Keratinocyte (primary cell): ENCODE results near the gene GJC1. TPM values are rescaled to one million over a fixed set of nuclear protein-coding genes. Genes with fewer than 3 reads are reported as not detected.

Source experiments
- DNase-seq: peaks from one replicate; pipeline ENCODE4 v3.0.0-alpha.2; 2011; ENCODE audit warnings: low read depth, missing footprints, low spot score
- FAIRE-seq: peaks from 2 replicates; lab custom pipeline; 2011; peaks lifted over from hg19 to GRCh38; lab: Jason Lieb, UNC
- H2AFZ ChIP-seq: 2 replicates; pipeline ENCODE4 v1.6.0; 2012; ENCODE audit warnings: low read length, control low read depth, inconsistent platforms; ENCODE audit not compliant: control insufficient read depth
- H3K27ac ChIP-seq: 2 replicates; pipeline ENCODE4 v1.5.1; 2011; ENCODE audit warnings: low read length; ENCODE audit not compliant: control insufficient read depth, insufficient read depth
- H3K27me3 ChIP-seq: 3 replicates; pipeline ENCODE4 v1.6.0; 2011; ENCODE audit warnings: low read length; ENCODE audit not compliant: control insufficient read depth, insufficient read depth; ENCODE audit errors: extremely low read depth
- H3K36me3 ChIP-seq, 2 experiments: 2 replicates in 1 of 2; 3 replicates in 1 of 2; pipeline ENCODE4 v1.5.1; 2011; ENCODE audit warnings: low read length in 2 of 2, mild to moderate bottlenecking in 1 of 2; ENCODE audit not compliant: control insufficient read depth in 2 of 2, insufficient read depth in 2 of 2; ENCODE audit errors: extremely low read depth in 1 of 2
- H3K4me1 ChIP-seq: 3 replicates; pipeline ENCODE4 v1.5.1; 2011; ENCODE audit warnings: low read length; ENCODE audit not compliant: control insufficient read depth, insufficient read depth; ENCODE audit errors: extremely low read depth
- H3K4me2 ChIP-seq: 3 replicates; pipeline ENCODE4 v1.6.0; 2011; ENCODE audit warnings: low read depth, low read length; ENCODE audit not compliant: control insufficient read depth, insufficient read depth; ENCODE audit errors: extremely low read depth
- H3K4me3 ChIP-seq, 3 experiments: fragments of 200-600 bp in 1 of 3; sonication (generic) in 1 of 3; 2 replicates in 2 of 3; 3 replicates in 1 of 3; pipeline ENCODE4 v1.5.1; 2011 to 2016; ENCODE audit warnings: low read length in 3 of 3, mild to moderate bottlenecking in 3 of 3, control low read depth in 2 of 3, inconsistent platforms in 1 of 3, low read depth in 1 of 3, mixed read lengths in 1 of 3, mixed run types in 1 of 3, moderate library complexity in 1 of 3; ENCODE audit not compliant: control insufficient read depth in 2 of 3, insufficient read depth in 2 of 3; ENCODE audit errors: extremely low read depth in 1 of 3
- H3K79me2 ChIP-seq: 2 replicates; pipeline ENCODE4 v1.6.0; 2012; ENCODE audit warnings: low read length; ENCODE audit not compliant: control insufficient read depth, insufficient read depth
- H3K9ac ChIP-seq: 3 replicates; pipeline ENCODE4 v1.6.0; 2011; ENCODE audit warnings: low read length; ENCODE audit not compliant: control insufficient read depth, insufficient read depth; ENCODE audit errors: extremely low read depth
- H3K9me1 ChIP-seq: 3 replicates; pipeline ENCODE4 v1.6.0; 2011; ENCODE audit warnings: low read length; ENCODE audit not compliant: control insufficient read depth, insufficient read depth; ENCODE audit errors: extremely low read depth
- H3K9me3 ChIP-seq: 2 replicates; pipeline ENCODE4 v1.5.1; 2012; ENCODE audit warnings: low read depth, low read length; ENCODE audit not compliant: control insufficient read depth
- H4K20me1 ChIP-seq: 3 replicates; pipeline ENCODE4 v1.6.0; 2011; ENCODE audit warnings: low read length; ENCODE audit not compliant: control insufficient read depth, insufficient read depth; ENCODE audit errors: extremely low read depth
- EZH2 ChIP-seq: IDR thresholded peaks from one replicate; pipeline ENCODE4 v1.6.1; 2012; ENCODE audit warnings: inconsistent platforms, mild to moderate bottlenecking, low read length, moderate library complexity
- dilution Hi-C: fragments of 300-500 bp; cut with MboI; formaldehyde crosslinking; loops from one replicate; pipeline ENCODE4 v1.7.0; 2020; ENCODE audit warnings: low sequenced_read_pairs; ENCODE audit not compliant: extremely low pct_ligation_motif_present
- polyA plus RNA-seq, 5 experiments: library from polyadenylated mRNA; depleted of rRNA in 3 of 5; stranded (reverse) in 3 of 5; stranded (forward) in 1 of 5; unstranded in 1 of 5; fragments of >200 nt; gene quantifications; 1 replicate in 1 of 5; 2 replicates in 3 of 5; 3 replicates in 1 of 5; pipeline versions ENCODE4 v1.2.1 to v1.2.3, GENCODE V29; 2011 to 2012; ENCODE audit warnings: missing spikeins in 2 of 5, low read depth in 1 of 5, low replicate concordance in 1 of 5
- TF ChIP-seq, protein P1 (sequence below), 3 experiments: IDR thresholded peaks in 1 of 3; conservative IDR thresholded peaks in 1 of 3; optimal IDR thresholded peaks in 1 of 3; 2 replicates in 2 of 3; 3 replicates in 1 of 3; pipeline versions ENCODE3 to v1.5.1; 2011; ENCODE audit warnings: low read length in 3 of 3, mild to moderate bottlenecking in 3 of 3, moderate library complexity in 2 of 3, control low read depth in 1 of 3, inconsistent platforms in 1 of 3; ENCODE audit not compliant: insufficient read depth in 2 of 3; ENCODE audit errors: extremely low read depth in 1 of 3

The GJC1 gene
- polyA plus RNA-seq, 1 donor (not counting 4 experiments of a cell fraction or from before 2014, with no cell fraction given): 11.1 TPM

DNA sequence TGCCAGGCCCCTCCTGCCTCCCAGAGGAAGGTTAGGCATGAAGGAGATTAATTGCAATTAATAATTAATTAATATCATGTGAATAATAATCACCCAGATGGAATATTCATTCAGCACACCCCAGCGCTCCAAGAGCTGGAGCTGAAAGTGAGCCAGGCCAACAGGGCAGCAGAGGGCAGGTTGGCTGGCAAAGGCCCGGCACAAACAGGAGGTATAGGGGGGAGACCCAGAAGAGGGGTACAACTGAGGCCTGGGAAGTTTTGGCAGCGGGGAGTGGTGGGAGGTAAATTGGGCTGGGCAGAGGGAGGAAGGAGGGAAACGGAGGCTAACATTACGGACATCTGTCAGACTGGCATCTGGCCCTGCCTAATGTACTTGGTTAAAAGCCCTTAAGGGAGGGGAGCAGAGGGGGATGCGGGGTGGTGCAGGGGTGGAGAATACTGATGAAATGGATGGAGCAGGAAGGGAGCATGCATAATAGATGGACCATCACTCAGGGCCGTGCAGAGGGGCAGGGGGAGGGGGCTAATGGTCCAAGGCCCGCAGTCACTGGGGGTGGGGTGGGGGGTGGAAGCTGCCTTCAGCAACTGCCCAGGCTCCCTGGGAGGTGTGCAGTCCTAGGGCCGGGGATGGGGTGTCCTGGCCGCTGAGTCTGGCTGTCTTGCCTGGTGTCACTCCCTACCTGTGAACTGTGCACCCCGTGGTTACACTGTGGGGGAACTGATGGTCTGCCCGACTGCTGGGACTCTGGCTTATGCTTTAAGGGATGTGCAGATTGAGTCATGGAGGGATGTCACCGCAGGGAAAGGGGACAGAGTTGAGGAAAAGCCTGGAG is 69.4 kb downstream of the GJC1 start:
- Histone ChIP-seq H3K4me1 (no peaks in the 10 kb centered on the region), H3K4me2 (no peak overlapping the region), H3K9ac (no peak overlapping the region), H2AFZ (no peak overlapping the region), H3K9me1 (no peaks in the 10 kb centered on the region), H3K27ac (no peak overlapping the region), H3K36me3 (no peaks in the 10 kb centered on the region), H3K9me3 (no peaks in the 10 kb centered on the region), H3K27me3 (peaks cover 40% of the 10 kb centered on the region), H3K79me2 (no peaks in the 10 kb centered on the region), H4K20me1 (no peaks in the 10 kb centered on the region), H3K4me3 (no peak overlapping the region)
- FAIRE-seq (no peak), DNase-seq (no peak)
- TF ChIP-seq, protein P1, sequence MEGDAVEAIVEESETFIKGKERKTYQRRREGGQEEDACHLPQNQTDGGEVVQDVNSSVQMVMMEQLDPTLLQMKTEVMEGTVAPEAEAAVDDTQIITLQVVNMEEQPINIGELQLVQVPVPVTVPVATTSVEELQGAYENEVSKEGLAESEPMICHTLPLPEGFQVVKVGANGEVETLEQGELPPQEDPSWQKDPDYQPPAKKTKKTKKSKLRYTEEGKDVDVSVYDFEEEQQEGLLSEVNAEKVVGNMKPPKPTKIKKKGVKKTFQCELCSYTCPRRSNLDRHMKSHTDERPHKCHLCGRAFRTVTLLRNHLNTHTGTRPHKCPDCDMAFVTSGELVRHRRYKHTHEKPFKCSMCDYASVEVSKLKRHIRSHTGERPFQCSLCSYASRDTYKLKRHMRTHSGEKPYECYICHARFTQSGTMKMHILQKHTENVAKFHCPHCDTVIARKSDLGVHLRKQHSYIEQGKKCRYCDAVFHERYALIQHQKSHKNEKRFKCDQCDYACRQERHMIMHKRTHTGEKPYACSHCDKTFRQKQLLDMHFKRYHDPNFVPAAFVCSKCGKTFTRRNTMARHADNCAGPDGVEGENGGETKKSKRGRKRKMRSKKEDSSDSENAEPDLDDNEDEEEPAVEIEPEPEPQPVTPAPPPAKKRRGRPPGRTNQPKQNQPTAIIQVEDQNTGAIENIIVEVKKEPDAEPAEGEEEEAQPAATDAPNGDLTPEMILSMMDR (optimal IDR thresholded peaks at IDR 0.05 in 1 of 3, IDR thresholded peaks at IDR 0.05 in 1 of 3, conservative IDR thresholded peaks at IDR 0.05 in 1 of 3; ENCODE audit: extremely low read depth in 1 of 3, insufficient read depth in 2 of 3, low read length in 3 of 3): no peak
- TF ChIP-seq EZH2: no peak
- dilution Hi-C loops: no loop called here

DNA sequence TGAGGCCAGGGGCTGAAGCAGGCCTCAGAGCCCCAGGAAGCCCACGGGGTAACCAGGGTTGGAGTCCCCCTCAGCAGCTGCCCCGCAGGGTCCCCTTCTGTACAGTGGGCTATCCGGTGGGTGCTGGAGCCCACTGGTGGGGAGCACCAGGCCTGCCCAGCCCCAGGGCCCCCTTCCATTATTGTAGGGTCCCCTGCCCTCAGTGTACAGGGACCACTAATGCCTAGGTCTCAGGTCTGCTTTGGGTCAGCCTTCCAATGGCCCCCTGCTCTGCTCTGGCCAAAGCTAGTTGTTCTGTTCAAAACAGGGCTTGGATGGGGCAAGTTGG is 70.2 kb downstream of the GJC1 start:
- Histone ChIP-seq H3K79me2 (no peaks in the 10 kb centered on the region), H2AFZ (no peak overlapping the region), H3K4me2 (no peak overlapping the region), H3K4me1 (no peaks in the 10 kb centered on the region), H3K9ac (no peak overlapping the region), H3K4me3 (no peak overlapping the region), H4K20me1 (no peaks in the 10 kb centered on the region), H3K9me1 (no peaks in the 10 kb centered on the region), H3K9me3 (no peaks in the 10 kb centered on the region), H3K27me3 (peaks cover 40% of the 10 kb centered on the region), H3K36me3 (no peaks in the 10 kb centered on the region), H3K27ac (no peak overlapping the region)
- dilution Hi-C loops: no loop called here
- no peak for DNase-seq
- no peak for FAIRE-seq
- TF ChIP-seq, protein P1 (optimal IDR thresholded peaks at IDR 0.05 in 1 of 3, IDR thresholded peaks at IDR 0.05 in 1 of 3, conservative IDR thresholded peaks at IDR 0.05 in 1 of 3; ENCODE audit: extremely low read depth in 1 of 3, insufficient read depth in 2 of 3, low read length in 3 of 3): no peak
- no peak for TF ChIP-seq EZH2
